Fibroblast of skin of back (primary cell): ENCODE data around the gene JAKMIP2.
"Not testable (repeated sequence)": the region's sequence is repeated elsewhere in the genome, so short reads cannot be mapped to it uniquely, and the experiment has no call there.

Experiments used
- DNase-seq: peaks from one replicate; pipeline ENCODE4 v3.0.0-alpha.2; 2013

Gene JAKMIP2

DNA sequence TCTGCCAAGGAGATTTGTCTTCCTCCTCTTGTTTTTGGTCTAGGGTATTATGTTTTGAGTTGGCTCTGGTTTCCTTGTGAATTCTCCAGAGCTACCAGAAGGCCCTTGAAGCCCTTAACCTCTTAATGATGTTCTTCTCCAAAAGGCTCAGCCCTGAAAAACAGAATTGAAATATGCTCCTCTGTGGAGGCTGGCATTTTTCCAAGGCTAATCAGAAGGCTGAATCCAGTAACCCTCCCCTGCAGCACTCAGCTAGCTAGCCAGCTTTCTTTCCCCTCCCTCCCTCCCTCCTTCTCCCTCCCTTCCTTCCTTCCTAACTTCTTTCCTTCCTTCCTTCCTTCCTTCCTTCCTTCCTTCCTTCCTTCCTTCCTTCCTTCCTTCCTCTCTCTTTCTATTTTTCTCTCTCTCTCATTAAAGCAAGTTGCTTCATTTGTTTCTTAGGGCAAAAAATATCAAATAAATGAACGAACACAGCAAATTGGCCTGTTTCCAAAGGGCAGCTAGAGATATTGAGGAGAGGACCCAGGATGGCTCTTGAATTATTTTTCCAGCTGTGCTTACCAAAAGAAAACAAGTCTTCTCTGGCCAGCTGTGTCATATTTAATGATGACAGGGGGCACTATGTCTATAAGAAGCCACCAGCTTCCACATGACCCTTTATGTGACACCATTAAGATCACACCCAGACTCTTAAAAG lies 38.7 kb downstream of the JAKMIP2 start:
- no peak for DNase-seq

DNA sequence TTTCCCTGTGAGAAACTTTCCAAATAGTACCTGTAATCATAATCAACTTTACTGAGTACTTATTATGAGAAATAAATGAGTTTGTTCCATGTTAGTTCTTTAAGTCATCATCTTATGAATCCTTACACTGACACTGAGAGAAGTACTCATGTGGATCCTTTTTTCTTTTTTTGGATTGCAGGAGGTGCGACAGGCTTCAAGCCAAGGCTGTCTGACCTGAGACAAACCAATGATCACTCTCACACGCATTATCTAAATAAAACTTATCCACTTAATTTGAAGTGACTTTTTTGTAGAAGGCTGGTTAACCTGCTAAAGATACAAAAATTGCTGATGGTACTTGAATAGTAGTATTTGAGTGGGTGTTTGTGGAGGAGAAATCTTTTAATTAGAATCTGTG lies 39.5 kb downstream of the JAKMIP2 start:
- DNase-seq: no peak

DNA sequence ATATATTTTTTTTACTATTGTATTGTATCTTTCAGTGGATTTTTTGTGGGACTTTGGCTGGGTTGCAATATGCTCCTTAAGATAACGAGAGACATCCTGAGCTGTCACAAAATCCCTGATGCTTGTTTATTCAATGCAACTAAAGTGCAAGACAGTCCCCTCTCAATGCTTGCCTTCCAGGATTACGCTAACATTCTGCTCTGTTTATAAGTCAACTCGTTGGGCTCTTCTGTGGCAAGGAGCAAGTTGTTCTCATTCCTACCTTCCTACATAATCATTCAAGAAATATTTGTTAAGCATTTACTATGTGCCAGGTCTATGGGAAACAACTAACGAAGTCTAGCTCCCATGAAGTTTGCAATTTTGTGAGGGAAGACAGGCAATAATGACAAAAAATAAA lies 40.4 kb downstream of the JAKMIP2 start:
- DNase-seq: no peak

DNA sequence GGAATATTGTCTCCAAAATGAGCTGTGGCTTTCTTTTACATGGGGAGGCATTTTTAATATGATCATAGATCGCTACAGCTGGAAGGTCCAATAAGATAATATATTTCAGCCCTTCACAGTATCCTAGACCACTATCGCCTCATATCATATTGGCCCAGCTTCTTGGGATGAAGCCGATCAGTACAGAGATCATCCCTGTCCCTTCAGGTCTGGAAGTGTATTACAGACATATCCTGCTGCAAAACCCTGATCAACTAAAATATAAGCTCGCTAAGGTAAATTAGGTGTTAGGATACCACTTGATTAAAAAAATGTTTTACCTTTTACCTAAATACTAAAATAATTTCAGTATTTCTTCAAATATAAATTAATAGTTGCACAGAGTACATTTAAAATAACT lies 41.7 kb downstream of the JAKMIP2 start:
- no peak for DNase-seq

DNA sequence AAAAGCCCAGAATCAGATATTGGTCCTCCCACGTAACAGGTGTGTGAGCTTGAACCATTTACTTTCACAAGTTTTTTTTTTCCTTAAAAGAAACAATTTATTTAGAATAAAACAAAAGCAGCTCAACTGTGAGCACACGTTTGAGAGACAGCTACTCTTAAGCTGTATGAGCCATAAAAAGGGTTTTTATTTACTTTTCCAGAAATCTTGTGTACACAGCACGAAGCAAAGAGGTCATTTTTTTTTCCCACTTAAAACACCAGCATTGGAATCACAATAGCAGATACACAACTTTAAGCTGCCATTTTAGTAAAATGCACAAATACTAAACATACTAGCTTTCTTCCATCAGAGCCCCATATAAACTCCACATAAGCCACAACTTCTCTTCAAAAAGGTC lies 44.6 kb downstream of the JAKMIP2 start:
- no peak for DNase-seq

DNA sequence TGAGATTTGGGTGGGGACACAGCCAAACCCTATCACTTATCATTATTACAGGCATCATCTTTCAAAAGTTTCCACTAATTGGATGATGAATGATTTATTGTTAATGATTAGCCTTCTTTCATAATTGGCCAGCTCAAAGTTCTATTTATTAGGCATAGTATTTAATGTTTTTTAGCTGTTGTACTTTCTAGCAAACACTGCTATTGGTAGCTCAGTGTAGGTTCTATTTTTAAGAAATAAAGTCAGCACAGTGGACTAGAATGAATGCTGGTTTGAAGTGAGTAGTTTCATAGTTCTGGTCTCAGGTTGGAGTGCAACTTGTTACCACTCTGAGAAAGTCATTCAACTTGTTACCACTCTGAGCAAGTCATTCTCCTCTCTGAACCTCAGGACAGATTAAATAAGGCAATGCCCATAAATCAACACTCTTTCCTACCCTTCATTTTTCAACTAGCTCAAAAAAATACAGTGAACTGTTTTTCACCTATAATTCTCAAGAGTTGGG lies 46.9 kb downstream of the JAKMIP2 start:
- DNase-seq: no peak

DNA sequence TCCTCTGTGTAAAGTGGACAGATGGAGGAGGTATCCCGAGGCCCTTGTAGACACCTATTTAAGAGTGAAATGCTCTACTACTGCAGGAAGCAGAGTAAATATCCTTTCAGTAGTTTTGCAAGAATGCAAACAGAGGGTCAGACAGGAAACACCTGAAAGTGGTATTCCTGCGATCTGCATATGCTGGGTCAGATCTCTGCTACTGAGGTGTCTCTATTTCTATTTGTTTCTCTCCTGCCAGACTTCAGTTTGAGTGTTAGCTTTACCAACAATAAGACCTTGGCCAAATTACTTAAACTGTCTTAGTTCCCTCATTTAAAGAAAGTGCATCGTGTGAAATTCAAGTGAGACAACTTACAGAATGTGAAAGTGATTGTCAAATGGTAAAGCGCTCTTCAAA lies 47.6 kb downstream of the JAKMIP2 start:
- DNase-seq: no peak

DNA sequence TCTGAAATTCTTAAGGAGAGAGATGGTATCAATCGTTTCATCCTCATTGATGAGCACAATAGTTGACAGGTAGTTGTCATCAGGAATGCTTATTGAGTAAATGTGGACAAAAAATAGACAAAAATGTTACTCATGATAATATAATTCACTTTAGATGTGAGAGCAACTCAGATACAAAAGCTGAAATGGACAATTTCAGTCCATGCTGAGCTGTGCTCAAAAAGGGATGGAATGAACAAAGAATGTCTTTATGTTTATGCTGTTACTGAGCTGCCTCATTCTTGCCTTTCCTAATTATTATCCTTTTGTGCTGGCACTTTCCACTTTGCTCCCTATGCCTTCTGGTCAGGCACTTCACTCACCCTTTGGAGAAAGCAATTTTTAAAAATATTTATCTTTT lies 49.5 kb downstream of the JAKMIP2 start:
- no peak for DNase-seq

DNA sequence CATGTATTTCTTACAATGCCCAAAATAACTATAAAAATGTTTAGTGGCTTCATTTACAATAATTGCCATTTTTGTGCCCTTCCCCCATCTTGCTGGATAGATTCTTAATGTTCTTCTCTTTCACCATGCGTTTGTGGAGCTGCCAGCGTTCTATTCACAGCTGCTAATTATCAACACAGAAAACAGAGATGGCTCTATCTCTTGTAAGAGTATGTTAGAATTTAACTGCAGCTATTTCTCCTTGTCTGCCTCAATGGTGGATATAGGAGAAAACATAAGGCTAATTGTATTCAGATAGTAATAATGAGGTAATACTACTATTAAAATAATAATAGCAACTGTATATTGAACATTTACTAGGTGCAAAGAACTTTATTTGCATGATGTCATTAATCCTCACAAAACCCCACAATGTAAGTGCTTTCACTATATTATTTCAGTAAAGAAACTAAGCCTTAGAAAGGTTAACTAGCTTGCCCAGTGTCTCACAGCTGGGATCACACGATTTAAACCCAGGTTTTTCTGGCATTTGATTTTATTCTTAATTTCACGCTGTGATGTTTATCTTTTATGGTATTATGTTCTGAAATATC lies 50.1 kb downstream of the JAKMIP2 start:
- DNase-seq: no peak

DNA sequence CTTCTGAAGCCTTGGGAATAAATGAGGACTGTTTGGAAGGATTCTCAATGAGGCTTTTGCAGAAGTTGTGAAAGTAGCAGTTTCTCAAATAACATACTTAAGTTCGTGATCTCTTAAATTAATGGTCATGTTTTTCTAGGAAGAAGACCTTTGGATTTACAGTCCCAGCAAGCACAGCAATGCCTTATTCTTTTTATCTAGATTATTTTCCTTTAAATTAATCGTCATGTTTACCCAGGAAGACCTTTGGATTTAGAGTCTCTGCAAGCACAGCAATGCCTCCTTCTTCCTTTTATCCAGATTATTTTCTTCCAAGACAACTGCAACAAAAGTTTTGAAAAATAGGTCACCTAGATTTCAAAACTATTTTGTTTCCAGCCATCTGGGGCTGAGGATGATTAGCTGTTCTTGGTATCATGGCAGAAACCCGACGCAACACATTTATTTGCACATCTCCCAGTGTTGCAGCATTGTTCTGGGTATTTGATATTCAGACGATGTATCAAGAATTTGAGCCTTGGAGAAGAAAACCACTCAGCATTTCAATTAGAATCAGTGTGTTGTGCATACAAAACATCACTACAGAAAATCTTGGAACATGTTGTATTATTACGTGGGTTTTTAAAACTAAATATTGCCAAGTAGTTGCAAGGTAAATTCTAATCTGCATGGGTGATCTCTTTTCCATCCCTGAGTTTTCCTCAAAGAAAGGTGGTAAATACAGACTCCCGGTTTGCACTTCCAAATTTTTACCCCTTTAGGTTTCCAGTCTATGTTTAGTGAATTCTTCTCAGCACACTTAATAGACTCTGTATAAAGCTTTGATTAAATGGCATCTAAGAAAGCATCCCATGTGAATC lies 50.9 kb downstream of the JAKMIP2 start:
- no peak for DNase-seq

DNA sequence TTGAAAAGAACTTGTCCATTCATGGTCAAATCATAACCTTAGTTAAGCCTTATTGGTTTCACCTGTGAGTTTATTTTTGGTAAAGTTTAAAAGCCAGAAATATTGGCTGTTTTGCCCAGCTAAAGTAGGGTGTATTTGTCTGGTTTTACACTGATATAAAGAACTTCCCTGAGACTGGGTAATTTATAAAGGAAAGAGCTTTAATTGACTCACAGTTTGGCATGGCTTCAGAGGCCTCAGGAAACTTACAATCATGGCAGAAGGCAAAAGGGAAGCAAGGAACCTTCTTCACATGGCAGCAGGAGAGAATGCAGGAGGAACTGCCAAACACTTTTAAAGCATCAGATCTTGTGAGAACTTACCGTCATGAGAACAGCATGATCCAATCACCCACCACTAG lies 55.3 kb downstream of the JAKMIP2 start:
- DNase-seq: no peak

DNA sequence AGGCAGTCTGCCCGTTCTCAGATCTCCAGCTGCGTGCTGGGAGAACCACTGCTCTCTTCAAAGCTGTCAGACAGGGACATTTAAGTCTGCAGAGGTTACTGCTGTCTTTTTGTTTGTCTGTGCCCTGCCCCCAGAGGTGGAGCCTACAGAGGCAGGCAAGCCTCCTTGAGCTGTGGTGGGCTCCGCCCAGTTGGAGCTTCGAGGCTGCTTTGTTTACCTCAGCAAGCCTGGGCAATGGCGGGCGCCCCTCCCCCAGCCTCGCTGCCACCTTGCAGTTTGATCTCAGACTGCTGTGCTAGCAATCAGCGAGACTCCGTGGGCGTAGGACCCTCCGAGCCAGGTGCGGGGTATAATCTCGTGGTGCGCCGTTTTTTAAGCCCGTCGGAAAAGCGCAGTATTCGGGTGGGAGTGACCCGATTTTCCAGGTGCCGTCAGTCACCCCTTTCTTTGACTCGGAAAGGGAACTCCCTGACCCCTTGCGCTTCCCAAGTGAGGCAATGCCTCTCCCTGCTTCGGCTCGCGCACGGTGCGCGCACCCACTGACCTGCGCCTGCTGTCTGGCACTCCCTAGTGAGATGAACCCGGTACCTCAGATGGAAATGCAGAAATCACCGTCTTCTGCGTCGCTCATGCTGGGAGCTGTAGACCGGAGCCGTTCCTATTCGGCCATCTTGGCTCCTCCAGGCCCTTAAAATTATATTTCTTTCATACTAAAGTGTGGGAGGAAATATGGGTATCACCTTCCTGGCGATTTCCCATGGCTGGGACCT lies 61.2 kb downstream of the JAKMIP2 start:
- DNase-seq: not testable (repeated sequence)

DNA sequence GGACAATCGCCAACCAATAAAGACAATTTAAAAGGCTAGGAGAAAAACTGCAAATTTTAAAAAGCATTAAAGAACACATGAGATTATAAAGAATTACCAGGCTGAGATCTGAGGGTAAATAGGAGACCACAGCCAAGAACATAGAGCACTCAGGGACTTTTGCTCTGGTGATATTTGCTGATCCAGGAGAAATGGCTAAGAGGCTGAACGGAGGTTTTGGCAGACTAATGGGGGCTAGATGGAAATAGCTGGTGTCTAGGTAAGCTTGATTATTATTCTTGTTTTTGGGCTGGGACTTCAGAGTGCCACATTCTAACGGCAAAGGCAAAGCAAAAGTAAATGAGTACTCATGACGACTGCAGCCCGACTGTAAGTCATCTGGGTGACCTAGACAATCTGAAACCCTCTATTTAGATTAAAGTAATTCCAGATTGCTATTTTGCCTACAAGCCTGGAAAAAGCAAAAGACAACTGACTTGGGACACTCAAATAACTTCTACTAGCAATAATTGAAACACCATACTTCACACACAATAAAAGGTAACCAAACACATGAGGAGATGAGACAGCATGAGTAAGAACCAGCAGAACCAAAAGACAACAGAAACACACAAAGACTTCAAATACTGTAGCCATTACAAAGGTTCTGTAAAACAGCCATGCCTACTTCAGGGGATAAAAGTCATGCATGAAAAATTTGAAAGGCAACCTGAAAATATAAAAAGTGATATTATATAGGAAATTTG lies 68.8 kb downstream of the JAKMIP2 start:
- DNase-seq: no peak

DNA sequence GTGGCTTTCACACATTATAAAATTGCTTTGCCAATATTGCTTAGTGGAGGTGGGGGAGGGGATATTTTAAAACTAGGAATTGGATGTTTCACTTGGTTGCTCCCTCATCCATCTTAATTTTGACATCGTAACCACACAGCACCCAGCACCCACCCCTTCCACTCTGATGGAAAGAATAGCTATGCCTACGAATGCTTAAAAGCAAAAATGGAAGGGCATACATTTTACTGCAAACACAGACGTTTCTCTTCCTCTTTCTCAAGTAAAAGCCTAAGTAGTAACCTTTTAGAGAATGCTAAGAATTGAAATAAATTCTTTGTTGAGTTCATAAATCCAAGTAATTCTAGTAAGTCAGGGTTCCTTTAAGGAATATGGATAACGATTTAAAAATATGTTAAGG lies 69.9 kb downstream of the JAKMIP2 start:
- DNase-seq: no peak

DNA sequence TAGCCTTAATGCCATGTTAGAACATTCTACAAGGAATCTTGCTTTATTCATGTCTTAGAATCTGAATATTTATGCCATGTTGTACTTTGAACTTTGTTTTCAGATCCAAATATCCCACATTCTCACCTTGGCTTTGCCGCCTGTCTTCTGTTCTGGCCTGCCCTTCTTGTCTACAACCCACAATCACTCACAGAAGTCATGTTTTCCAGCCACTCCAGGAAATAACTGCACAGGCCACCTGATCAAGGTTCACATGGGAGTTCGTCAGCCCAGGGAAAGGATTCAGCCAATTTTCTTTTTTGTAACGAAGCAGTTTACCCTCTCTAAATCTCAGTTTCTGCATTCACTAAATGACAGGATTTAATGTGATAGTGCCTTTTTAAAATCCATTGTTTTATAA lies 70.5 kb downstream of the JAKMIP2 start:
- DNase-seq: no peak

DNA sequence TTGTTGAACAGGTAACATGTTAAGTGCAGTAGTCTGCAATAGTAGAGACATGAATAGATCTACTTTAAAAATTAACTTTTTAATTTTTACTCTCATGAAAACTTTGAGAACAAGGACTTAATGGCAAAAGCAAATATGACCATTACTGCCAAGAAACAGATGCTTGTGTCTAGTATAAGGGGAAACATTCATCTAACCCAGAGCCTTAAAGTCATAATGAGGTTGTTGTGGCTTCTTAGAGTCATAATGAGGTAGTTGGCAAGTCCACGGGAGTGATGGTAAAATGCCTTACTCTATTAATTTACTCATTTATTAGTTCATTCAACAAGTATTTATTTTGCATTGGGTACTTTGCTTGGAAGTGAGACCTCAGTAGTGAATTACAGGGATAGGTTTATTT lies 71.5 kb downstream of the JAKMIP2 start:
- DNase-seq: no peak

DNA sequence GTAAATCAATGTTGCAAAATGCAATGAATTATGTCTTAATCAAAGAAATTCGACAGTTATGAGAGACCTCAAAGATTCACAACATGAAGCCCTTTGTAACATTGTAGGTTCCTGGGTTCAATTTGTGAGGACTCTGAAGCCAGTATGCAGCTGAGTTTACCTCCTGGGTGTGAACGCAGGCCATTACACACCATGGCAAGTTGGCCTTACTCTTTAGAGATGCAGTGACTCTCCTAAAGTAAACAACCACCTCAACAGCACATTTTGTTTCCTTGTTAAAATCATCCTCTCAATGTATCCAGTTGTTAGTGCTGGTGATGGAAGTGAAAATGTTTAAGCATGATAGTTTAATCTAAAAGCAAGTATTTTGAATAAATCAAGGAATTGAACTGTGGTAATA lies 73.8 kb downstream of the JAKMIP2 start:
- no peak for DNase-seq

DNA sequence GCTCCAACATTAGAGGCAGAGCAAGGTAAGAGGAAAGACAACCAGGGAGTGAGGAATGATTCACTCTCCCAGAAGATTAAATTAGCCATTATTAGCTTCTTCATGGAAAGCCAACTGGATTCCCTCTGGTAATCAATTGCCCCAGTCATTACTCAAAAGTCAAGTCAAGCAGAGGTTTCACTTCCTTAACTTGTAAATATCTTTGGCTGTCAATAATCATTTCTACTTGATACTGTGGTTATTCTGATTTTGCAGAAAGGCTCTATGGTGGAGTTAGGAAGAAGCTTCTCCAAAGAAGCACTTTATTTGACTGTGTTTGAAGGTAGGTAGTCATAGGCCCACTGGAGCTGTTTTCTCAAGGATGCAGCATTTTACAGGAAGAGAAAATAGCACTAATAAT lies 78.0 kb downstream of the JAKMIP2 start:
- DNase-seq: no peak

DNA sequence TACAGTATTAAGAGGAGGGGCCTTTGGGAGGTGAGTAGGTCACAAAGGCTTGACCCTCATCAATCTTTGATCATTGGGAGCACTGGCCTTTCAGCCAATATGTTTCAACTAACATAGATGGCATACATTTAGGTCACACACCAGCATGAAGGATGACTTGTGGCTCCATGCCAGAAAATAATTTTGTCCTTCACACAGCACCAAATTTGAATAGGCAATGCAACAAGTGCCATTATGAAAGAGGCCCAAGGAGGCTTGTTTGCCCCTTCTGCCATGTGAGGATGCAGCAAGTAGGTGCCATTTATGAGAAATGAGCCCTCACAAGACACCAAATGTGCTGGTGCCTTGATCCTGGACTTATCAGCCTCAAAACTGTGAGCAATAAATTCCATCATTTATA lies 81.1 kb downstream of the JAKMIP2 start:
- no peak for DNase-seq

DNA sequence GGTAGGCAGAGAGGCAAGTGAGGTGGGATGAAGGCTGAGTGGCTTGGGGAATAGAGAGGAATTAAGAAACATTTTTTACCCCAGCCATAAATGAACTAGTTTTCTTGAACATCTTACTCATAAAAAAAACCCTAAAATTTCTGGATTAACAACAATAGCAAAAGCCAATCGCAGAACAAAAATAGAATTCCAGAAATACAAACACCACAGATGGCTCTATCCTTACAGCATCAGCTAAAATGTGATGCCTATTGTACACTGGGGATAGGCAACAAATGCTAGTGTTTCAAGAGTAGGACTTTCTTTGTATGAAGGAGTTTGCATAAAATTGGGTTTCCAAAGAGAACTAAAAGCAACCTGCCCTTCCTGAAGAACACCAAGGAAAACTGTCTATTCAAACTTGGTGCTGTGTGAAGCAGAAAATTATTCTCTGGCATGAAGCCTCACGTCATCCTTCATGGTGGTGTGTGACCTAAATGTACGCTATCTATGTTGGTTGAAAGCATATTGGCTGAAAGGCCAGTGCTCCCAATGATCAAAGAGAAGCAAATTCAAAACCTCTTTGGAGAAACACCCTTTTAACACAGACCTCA lies 82.9 kb downstream of the JAKMIP2 start:
- no peak for DNase-seq

DNA sequence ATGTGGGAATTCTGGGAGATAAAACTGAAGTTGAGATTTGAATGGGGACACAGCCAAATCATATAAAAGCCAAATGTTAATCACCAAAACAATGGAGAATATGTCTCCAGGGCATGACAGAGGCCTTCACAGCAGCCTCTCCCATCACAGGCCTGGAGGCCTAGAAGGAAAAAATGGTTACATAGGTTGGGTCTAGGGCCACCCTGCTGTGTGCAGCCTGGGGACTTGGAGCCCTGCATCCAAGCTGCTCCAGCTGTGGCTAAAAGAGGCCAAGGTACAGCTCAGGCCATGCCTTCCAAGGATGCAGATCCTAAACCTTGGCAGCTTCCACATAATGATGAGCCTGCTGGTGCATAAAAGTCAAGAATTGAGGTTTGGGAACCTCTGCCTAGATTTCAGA lies 85.1 kb downstream of the JAKMIP2 start:
- DNase-seq: no peak

DNA sequence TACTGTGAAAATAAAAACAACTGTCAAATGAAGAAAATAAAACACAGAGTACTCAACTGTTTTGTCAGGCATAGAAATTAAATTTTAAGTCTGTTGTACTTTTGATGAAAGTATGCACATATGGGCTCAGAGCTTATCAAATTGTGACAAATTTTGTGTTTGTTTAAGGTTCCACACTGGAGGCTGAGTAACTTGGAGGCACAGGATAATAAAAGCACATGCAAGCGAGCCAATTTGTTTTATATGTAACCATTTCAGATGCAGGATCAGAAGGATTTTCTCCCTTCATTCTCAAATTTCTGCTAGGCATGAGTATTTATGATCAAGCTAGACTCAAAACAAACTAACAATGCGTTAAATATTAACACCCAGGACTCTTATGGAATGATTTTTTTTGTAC lies 87.8 kb downstream of the JAKMIP2 start:
- no peak for DNase-seq
